HT1080 (cell line): Measurements from ENCODE around the gene THOC2. TPM values are rescaled to one million over a fixed set of nuclear protein-coding genes. Genes with fewer than 3 reads are reported as not detected.
"Not testable (repeated sequence)": the region's sequence is repeated elsewhere in the genome, so short reads cannot be mapped to it uniquely, and the experiment has no call there.

Source experiments
- DNase-seq: peaks from one replicate; pipeline ENCODE4 v3.0.0-alpha.2; 2015; ENCODE audit warnings: low read depth
- small RNA-seq: library from RNA; depleted of rRNA; stranded (forward); fragments of <200 nt; gene quantifications from one replicate; pipeline ENCODE3, GENCODE V24; 2014
- total RNA-seq: library from RNA; depleted of rRNA; stranded (reverse); fragments of >200 nt; shearing (Covaris generic); gene quantifications from 2 replicates; pipeline ENCODE4 v1.2.3, GENCODE V29; 2014; rRNA removed

Gene THOC2
- total RNA-seq, 1 experiment from 2014 or later: 34.9 TPM

GRCh38 chrX:123588723-123589122, 144.1 kb downstream of the THOC2 start:
- no peak for DNase-seq

- DNase-seq: no peak
These were observed 151.3 kb downstream of the THOC2 start for GRCh38 chrX:123581586-123581985.

GRCh38 chrX:123580792-123581191, 152.1 kb downstream of the THOC2 start:
- DNase-seq: no peak

- not testable (repeated sequence) for DNase-seq
These were observed 158.8 kb downstream of the THOC2 start for GRCh38 chrX:123574027-123574426.

GRCh38 chrX:123570011-123570590, 162.8 kb downstream of the THOC2 start:
- no peak for DNase-seq

- no peak for DNase-seq
These were observed 169.7 kb downstream of the THOC2 start for GRCh38 chrX:123563167-123563566.

- DNase-seq: no peak
These were observed 170.3 kb downstream of the THOC2 start for GRCh38 chrX:123562342-123563146.

- DNase-seq: no peak
These were observed 171.2 kb downstream of the THOC2 start for GRCh38 chrX:123561439-123562215.

- no peak for DNase-seq
These were observed 182.0 kb downstream of the THOC2 start for GRCh38 chrX:123550829-123551228.

Small RNA genes within 50 kb of the gene (small RNA-seq; reads per million reads assigned to genes)
- not detected for gene AL030996.1
- gene RNU7-69P: not detected

Other genes starting within 250 kb of the THOC2 start
- 28.4 and 28.8 TPM in 2 replicates for gene XIAP, start 127.0 kb upstream of the THOC2 start, total RNA-seq
- gene STAG2, start 228.7 kb upstream of the THOC2 start, total RNA-seq: 61.8 and 68.5 TPM in 2 replicates